ENCODE data around the gene NR5A1.

NR5A1 gene

DNA sequence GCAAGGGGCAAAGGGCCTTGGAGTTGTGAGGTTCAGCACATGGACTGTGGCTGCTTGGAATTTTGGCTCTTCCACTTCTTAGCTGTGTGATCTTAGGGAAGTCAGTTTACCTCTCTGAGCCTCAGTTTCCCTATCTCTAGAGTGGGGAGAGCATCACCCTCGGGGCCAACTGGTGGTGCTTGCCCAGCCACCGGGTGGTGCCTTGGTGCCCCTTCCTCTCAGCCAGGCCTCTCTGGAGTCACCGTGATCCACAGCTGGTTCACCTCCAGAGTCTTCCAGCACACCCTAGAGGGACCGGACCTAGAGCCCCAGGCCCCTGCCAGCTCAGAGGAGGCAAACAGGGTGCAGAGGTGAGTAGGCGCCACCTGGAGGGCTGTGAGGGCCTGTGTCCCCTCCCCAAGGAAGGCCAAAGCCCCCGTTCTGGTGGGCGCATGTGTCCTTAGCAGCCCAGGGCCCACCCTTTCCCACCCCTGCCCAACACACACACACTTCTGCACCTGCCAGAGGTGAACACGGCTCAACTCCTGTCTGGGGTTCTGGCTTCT lies 49.2 kb downstream of the NR5A1 start:
- TF ChIP-seq, protein P1, sequence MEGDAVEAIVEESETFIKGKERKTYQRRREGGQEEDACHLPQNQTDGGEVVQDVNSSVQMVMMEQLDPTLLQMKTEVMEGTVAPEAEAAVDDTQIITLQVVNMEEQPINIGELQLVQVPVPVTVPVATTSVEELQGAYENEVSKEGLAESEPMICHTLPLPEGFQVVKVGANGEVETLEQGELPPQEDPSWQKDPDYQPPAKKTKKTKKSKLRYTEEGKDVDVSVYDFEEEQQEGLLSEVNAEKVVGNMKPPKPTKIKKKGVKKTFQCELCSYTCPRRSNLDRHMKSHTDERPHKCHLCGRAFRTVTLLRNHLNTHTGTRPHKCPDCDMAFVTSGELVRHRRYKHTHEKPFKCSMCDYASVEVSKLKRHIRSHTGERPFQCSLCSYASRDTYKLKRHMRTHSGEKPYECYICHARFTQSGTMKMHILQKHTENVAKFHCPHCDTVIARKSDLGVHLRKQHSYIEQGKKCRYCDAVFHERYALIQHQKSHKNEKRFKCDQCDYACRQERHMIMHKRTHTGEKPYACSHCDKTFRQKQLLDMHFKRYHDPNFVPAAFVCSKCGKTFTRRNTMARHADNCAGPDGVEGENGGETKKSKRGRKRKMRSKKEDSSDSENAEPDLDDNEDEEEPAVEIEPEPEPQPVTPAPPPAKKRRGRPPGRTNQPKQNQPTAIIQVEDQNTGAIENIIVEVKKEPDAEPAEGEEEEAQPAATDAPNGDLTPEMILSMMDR (IDR thresholded peaks at IDR 0.05; ENCODE audit: low read depth, low read length), result no peak
- DNase-seq (ENCODE audit: extremely low read depth, low read depth), result no peak

DNA sequence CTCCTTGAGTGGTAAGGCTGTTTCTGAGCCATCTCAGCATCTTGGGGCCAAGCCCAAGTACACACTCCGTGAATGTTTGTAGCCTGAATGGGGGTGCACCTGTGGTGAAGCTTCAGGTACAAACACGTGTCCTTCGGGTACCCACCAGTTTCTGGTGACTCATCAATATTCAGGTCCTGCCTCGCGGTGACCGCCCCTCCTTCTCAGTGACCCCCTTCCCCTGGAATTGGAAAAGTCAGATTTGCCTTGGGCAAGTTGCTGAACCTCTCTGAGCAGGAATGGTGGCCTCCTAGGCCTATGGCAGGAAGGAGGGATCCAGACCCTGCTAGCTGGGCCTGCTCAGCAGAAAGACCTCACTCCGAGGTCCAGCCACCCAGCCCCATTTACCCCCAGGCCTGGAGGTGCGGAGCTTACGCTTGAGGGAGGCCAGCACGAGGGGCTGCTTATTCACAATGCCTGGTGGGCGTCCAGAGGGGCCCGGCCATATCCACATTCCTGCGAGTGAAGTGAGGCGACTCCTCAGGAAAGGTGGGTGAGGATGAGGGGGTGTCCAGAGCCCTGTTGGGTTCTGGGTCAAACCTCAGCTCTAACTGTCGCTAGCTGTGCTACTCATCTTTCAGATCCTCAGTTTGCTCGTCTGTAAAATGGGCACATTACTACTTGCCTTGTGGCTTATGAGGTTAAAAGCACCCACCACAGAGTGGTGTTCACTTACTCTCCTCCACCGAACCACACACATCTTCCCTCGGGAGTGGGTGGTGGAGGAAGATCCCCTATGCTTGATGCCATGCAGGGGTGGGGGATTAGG lies 49.9 kb downstream of the NR5A1 start:
- TF ChIP-seq, protein P1 (IDR thresholded peaks at IDR 0.05; ENCODE audit: low read depth, low read length), result no peak
- no peak for DNase-seq (ENCODE audit: extremely low read depth, low read depth)

GRCh38 chr9:124456341-124457078 lies 50.7 kb downstream of the NR5A1 start:
- TF ChIP-seq, protein P1 (IDR thresholded peaks at IDR 0.05; ENCODE audit: low read depth, low read length), result no peak
- no peak for DNase-seq (ENCODE audit: extremely low read depth, low read depth)

GRCh38 chr9:124455820-124456219 lies 51.4 kb downstream of the NR5A1 start:
- DNase-seq (ENCODE audit: extremely low read depth, low read depth), result no peak
- TF ChIP-seq, protein P1 (IDR thresholded peaks at IDR 0.05; ENCODE audit: low read depth, low read length), result no peak

GRCh38 chr9:124454791-124455443 lies 52.3 kb downstream of the NR5A1 start:
- DNase-seq (ENCODE audit: extremely low read depth, low read depth), result no peak
- TF ChIP-seq, protein P1 (IDR thresholded peaks at IDR 0.05; ENCODE audit: low read depth, low read length), result no peak

GRCh38 chr9:124454296-124454695 lies 52.9 kb downstream of the NR5A1 start:
- DNase-seq (ENCODE audit: extremely low read depth, low read depth), result no peak
- TF ChIP-seq, protein P1 (IDR thresholded peaks at IDR 0.05; ENCODE audit: low read depth, low read length), result no peak

Data from AG09319 (cell line).